Bronchial epithelial cell (primary cell): ENCODE data around the gene INS. TPM values are rescaled to one million over a fixed set of nuclear protein-coding genes. Genes with fewer than 3 reads are reported as not detected.
A peak's percentile ranks its signal among the peaks of the same experiment; 100 is the strongest.

ENCODE experiments used
- DNase-seq: peaks from one replicate; pipeline ENCODE4 v3.0.0-alpha.2; 2010; ENCODE audit warnings: low read depth
- FAIRE-seq: peaks from 2 replicates; lab custom pipeline; 2011; peaks lifted over from hg19 to GRCh38; lab: Jason Lieb, UNC
- H3K27me3 ChIP-seq: 2 replicates; pipeline ENCODE4 v1.5.1; 2011; ENCODE audit warnings: low read length; ENCODE audit not compliant: control insufficient read depth, insufficient read depth
- H3K36me3 ChIP-seq: 2 replicates; pipeline ENCODE4 v1.5.1; 2011; ENCODE audit warnings: low read length; ENCODE audit not compliant: control insufficient read depth, insufficient read depth
- H3K4me3 ChIP-seq: 2 replicates; pipeline ENCODE4 v1.5.1; 2011; ENCODE audit warnings: mild to moderate bottlenecking, low read depth, low read length, control low read depth
- CTCF ChIP-seq: IDR thresholded peaks from 2 replicates; pipeline ENCODE4 v1.5.1; 2011; ENCODE audit warnings: mild to moderate bottlenecking, moderate library complexity, low read length, control low read depth, inconsistent platforms; ENCODE audit not compliant: insufficient read depth, severe bottlenecking
- total RNA-seq: library from RNA; depleted of rRNA; stranded (reverse); fragments of >200 nt; gene quantifications from 2 replicates; pipeline ENCODE4 v1.2.1, GENCODE V29; 2014

The INS gene
- total RNA-seq, 1 donor from 2014 or later = not detected

GRCh38 chr11:2158966-2159365 is 2.0 kb downstream of the INS start:
- Histone ChIP-seq H3K36me3 (no peaks in the 10 kb centered on the region), H3K27me3 (no peaks in the 10 kb centered on the region), H3K4me3 (no peak overlapping the region)
- no peak for DNase-seq
- no peak for FAIRE-seq
- no peak for TF ChIP-seq CTCF

- no peak for TF ChIP-seq CTCF
- Histone ChIP-seq H3K4me3 (no peak overlapping the region), H3K27me3 (no peaks in the 10 kb centered on the region), H3K36me3 (no peaks in the 10 kb centered on the region)
- DNase-seq (no peak), FAIRE-seq (no peak)
Measured at GRCh38 chr11:2158296-2158737, 2.7 kb downstream of the INS start.

- no peaks in the 10 kb centered on the region for H3K27me3 ChIP-seq
- FAIRE-seq = no peak
Measured at GRCh38 chr11:2157294-2158040, 3.5 kb downstream of the INS start.

GRCh38 chr11:2156416-2157182 is 4.4 kb downstream of the INS start:
- Histone ChIP-seq H3K27me3 (no peaks in the 10 kb centered on the region), H3K4me3 (no peak overlapping the region), H3K36me3 (no peaks in the 10 kb centered on the region)
- DNase-seq (peak; percentile 35), FAIRE-seq (peak; percentile 36)
- TF ChIP-seq CTCF = peak; percentile 89

More at GRCh38 chr11:2157294-2158040, 3.5 kb downstream of the INS start:
- no peak overlapping the region for H3K4me3 ChIP-seq
- no peak for DNase-seq
- H3K36me3 ChIP-seq = no peaks in the 10 kb centered on the region
- no peak for TF ChIP-seq CTCF

GRCh38 chr11:2155511-2155910 is 5.5 kb downstream of the INS start:
- FAIRE-seq = no peak
- TF ChIP-seq CTCF = no peak
- no peak for DNase-seq
- H3K4me3 ChIP-seq = no peak overlapping the region
- H3K36me3 ChIP-seq = no peaks in the 10 kb centered on the region
- H3K27me3 ChIP-seq = peaks cover 6% of the 10 kb centered on the region
